ENCODE measurements around the gene ITPRIPL2.
A peak's percentile ranks its signal among the peaks of the same experiment; 100 is the strongest.

ITPRIPL2 gene

DNA sequence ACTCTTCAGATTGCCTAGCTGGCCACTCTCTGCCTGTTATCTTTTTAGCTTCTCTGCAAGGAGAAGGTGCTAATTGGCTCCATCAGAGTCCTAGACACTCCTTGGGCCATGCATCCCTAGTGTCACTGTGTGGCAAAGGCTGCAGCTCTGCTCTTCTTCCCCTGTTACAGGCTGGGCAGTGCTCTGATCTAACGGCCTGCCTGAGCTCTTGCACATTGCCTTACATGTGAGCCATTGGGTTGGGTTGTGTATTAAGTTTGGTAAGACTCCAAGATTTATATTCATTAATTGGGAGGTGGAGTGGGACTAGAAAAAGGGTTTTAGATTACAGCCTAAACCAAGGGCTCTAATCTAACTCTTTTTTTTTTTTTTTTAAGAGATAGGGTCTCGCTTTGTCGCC is 31.2 kb downstream of the ITPRIPL2 start:
- no peak for DNase-seq

GRCh38 chr16:19147126-19147525 is 33.4 kb downstream of the ITPRIPL2 start:
- DNase-seq = no peak

GRCh38 chr16:19147627-19148026 is 33.9 kb downstream of the ITPRIPL2 start:
- no peak for DNase-seq

DNA sequence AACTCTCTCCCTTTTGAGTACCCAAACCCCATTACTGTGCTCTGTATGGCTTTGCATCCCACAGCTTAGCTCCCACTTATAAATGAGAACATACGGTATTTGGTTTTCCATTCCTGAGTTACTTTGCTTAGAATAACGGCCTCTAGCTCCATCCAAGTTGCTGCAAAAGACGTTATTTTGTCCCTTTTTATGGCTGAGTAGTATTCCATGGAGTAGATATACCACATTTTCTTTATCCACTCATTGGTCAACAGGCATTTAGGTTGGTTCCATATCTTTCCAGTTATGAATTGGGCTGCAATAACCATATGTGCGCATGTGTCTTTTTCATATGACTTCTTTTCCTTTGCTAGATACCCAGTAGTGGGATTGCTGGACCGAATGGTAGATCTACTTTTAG is 34.4 kb downstream of the ITPRIPL2 start:
- no peak for DNase-seq

DNA sequence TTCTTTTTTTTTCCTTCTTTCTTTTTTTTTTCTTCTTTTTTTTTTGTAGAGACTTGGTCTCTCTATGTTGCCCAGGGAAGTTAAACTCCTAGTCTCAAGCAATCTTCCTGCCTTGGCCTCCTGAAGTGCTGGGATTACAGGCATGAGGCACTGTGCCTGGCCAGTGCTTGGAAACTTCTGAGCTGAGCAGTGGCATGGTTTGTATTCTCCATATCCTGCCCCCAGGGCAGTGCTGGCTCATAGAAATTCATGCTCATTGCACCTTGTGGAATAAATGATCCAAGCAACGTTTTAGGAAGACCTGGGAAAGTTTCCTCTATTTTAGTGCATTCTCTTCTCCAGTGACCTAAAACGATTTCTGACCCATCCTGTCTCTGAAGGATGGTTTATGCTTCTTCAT is 37.5 kb downstream of the ITPRIPL2 start:
- DNase-seq = no peak

- no peak for DNase-seq
These were observed 38.3 kb downstream of the ITPRIPL2 start for GRCh38 chr16:19152042-19152441.

GRCh38 chr16:19153876-19154275 is 40.1 kb downstream of the ITPRIPL2 start:
- DNase-seq = no peak

- DNase-seq = no peak
These were observed 48.3 kb downstream of the ITPRIPL2 start for GRCh38 chr16:19162085-19162484.

- no peak for DNase-seq
These were observed 49.5 kb downstream of the ITPRIPL2 start for GRCh38 chr16:19163215-19163614.

- DNase-seq = no peak
These were observed 50.5 kb downstream of the ITPRIPL2 start for GRCh38 chr16:19164285-19164684.

DNA sequence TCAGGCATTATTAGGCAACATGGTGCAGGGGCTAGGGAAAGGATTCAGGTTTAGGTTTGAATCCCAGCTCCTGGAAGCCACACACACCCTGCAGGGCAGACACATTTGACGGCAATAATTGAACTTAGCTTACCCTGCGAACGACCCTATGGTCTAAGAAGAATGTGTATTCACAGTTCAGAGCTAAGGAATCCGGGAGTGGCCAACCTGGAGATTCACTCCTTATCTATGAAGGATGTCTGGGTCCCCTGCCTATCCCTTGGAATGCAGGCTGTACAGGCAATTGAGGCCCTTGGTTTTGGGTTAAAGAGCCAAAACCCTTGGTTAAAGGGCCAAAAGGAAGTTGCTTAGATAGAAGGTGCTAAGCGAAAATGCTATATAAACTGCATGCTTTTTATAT is 51.3 kb downstream of the ITPRIPL2 start:
- DNase-seq = no peak

- DNase-seq = no peak
These were observed 52.7 kb downstream of the ITPRIPL2 start for GRCh38 chr16:19166500-19166899.

- peak; percentile 60 for DNase-seq
These were observed 54.1 kb downstream of the ITPRIPL2 start, which contains the start of gene SYT17 for GRCh38 chr16:19167710-19168370. Gene SYT17, plus strand, starts transcription at chr16:19168240. Its CDS starts 407 bp downstream, at chr16:19168647.

DNA sequence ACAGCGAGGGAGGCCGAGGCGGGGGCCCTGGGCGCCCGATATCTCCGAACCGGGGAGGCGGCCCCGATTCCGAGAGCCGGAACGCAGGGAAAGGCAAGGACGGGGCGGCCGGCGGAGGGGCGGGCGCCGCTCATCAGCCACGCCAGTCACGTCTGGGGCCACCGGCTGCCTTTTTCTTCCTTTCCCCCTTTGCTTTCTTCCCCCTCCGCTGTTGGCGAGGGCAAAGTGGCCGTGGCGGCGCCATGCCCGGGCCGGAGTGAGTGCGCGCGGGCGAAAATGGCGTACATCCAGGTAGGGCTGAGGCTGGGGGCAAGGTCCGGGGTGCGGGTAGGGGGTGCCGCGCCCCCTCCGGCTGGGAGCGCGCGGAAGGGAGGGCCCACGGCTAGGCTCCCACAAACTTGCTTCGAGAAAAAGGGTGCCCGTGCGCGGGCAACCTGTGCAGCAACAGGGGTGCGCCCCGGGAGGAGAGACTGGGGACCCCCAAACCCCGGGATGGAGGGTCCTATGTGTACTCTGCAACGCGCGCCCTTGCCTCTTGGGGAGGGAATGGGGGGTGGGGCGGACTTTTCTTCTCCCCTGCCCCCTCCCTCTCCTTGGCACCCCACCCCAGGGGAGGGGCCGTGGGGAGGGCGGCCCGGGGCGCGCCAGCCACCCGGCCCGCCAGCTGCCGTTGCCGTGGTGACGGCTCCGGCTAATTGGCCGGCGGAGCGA is 54.8 kb downstream of the ITPRIPL2 start:
- DNase-seq = no peak

GRCh38 chr16:19169082-19169639 is 55.4 kb downstream of the ITPRIPL2 start:
- no peak for DNase-seq

- DNase-seq = no peak
These were observed 56.4 kb downstream of the ITPRIPL2 start for GRCh38 chr16:19170043-19170655.
